Dendritic cell treated with granulocyte-macrophage colony-stimulating factor and Interleukin-4, amounts not matched to agents 40 ng/mL and 50 ng/mL, for 4 days (primary cell): ENCODE results near the gene ZSCAN16.

Experiments
- H3K27ac Mint-ChIP-seq: one replicate; pipeline ENCODE4 v1.8.0; 2022; ENCODE audit warnings: mild to moderate bottlenecking, mixed read lengths
- H3K27me3 Mint-ChIP-seq: one replicate; pipeline ENCODE4 v1.8.0; 2022; ENCODE audit warnings: mild to moderate bottlenecking, mixed read lengths
- H3K36me3 Mint-ChIP-seq: one replicate; pipeline ENCODE4 v1.8.0; 2022; ENCODE audit warnings: low read depth, mixed read lengths
- H3K4me1 Mint-ChIP-seq: one replicate; pipeline ENCODE4 v1.8.0; 2022; ENCODE audit warnings: low read depth, mixed read lengths
- H3K4me3 Mint-ChIP-seq: one replicate; pipeline ENCODE4 v1.8.0; 2022; ENCODE audit warnings: mild to moderate bottlenecking, moderate library complexity, mixed read lengths
- H3K9me3 Mint-ChIP-seq: one replicate; pipeline ENCODE4 v1.8.0; 2022; ENCODE audit warnings: mixed read lengths
- intact Hi-C: fragments of 100-400 bp; cut with micrococcal nuclease; formaldehyde crosslinking; loops from one replicate; pipeline ENCODE4 v1.15.0; 2022

ZSCAN16 gene

GRCh38 chr6:28165563-28165962 is 41.2 kb downstream of the ZSCAN16 start:
- no peak overlapping the region for H3K27ac Mint-ChIP-seq
- no peak overlapping the region for H3K4me3 Mint-ChIP-seq
- peaks cover 7% of the 10 kb centered on the region for H3K9me3 Mint-ChIP-seq
- intact Hi-C loops, result no loop called here
- peaks cover 11% of the 10 kb centered on the region for H3K4me1 Mint-ChIP-seq
- peaks cover 2% of the 10 kb centered on the region for H3K27me3 Mint-ChIP-seq
- H3K36me3 Mint-ChIP-seq, result peaks cover 12% of the 10 kb centered on the region

GRCh38 chr6:28167068-28167467 is 42.7 kb downstream of the ZSCAN16 start:
- Mint-ChIP-seq H3K9me3 (peaks cover 5% of the 10 kb centered on the region), H3K36me3 (peaks cover 4% of the 10 kb centered on the region), H3K4me3 (no peak overlapping the region), H3K27ac (no peak overlapping the region), H3K27me3 (peaks cover 2% of the 10 kb centered on the region), H3K4me1 (peaks cover 4% of the 10 kb centered on the region)
- intact Hi-C loops, result no loop called here

GRCh38 chr6:28167926-28168325 is 43.5 kb downstream of the ZSCAN16 start:
- H3K4me3 Mint-ChIP-seq, result no peak overlapping the region
- intact Hi-C loops, result no loop called here
- H3K36me3 Mint-ChIP-seq, result no peaks in the 10 kb centered on the region
- no peak overlapping the region for H3K27ac Mint-ChIP-seq
- no peaks in the 10 kb centered on the region for H3K4me1 Mint-ChIP-seq
- no peaks in the 10 kb centered on the region for H3K27me3 Mint-ChIP-seq
- no peaks in the 10 kb centered on the region for H3K9me3 Mint-ChIP-seq

GRCh38 chr6:28171271-28171670 is 46.9 kb downstream of the ZSCAN16 start:
- no peaks in the 10 kb centered on the region for H3K4me1 Mint-ChIP-seq
- no peaks in the 10 kb centered on the region for H3K36me3 Mint-ChIP-seq
- no peaks in the 10 kb centered on the region for H3K9me3 Mint-ChIP-seq
- H3K27me3 Mint-ChIP-seq, result peaks cover 4% of the 10 kb centered on the region
- intact Hi-C loops, result no loop called here
- no peak overlapping the region for H3K4me3 Mint-ChIP-seq
- no peak overlapping the region for H3K27ac Mint-ChIP-seq

- no peaks in the 10 kb centered on the region for H3K9me3 Mint-ChIP-seq
- intact Hi-C loops, result no loop called here
- no peak overlapping the region for H3K4me3 Mint-ChIP-seq
- no peaks in the 10 kb centered on the region for H3K4me1 Mint-ChIP-seq
- H3K36me3 Mint-ChIP-seq, result no peaks in the 10 kb centered on the region
- H3K27me3 Mint-ChIP-seq, result peaks cover 4% of the 10 kb centered on the region
- no peak overlapping the region for H3K27ac Mint-ChIP-seq
These were observed 47.6 kb downstream of the ZSCAN16 start for GRCh38 chr6:28172006-28172405.

GRCh38 chr6:28176373-28176772 is 52.0 kb downstream of the ZSCAN16 start:
- Mint-ChIP-seq H3K36me3 (no peaks in the 10 kb centered on the region), H3K4me3 (no peak overlapping the region), H3K4me1 (no peaks in the 10 kb centered on the region), H3K9me3 (no peaks in the 10 kb centered on the region), H3K27me3 (peaks cover 10% of the 10 kb centered on the region), H3K27ac (no peak overlapping the region)
- intact Hi-C loops, result no loop called here
